Fibroblast of the aortic adventitia (primary cell): ENCODE measurements around the gene WDR7. TPM values are rescaled to one million over a fixed set of nuclear protein-coding genes. Genes with fewer than 3 reads are reported as not detected.

Experiments used
- DNase-seq: peaks from one replicate; pipeline ENCODE4 v3.0.0-alpha.2; 2010; ENCODE audit warnings: low read depth
- H3K4me3 ChIP-seq: 2 replicates; pipeline ENCODE4 v1.5.1; 2011; ENCODE audit warnings: low read depth, mild to moderate bottlenecking, control low read depth, low read length, moderate library complexity
- CTCF ChIP-seq: IDR thresholded peaks from 2 replicates; pipeline ENCODE4 v1.5.1; 2011; ENCODE audit warnings: mild to moderate bottlenecking, low read length, control low read depth, inconsistent platforms; ENCODE audit not compliant: insufficient read depth
- total RNA-seq: library from RNA; depleted of rRNA; stranded (reverse); fragments of >200 nt; gene quantifications from 2 replicates; pipeline ENCODE4 v1.2.3, GENCODE V29; 2012; ENCODE audit warnings: low replicate concordance

WDR7 gene
- total RNA-seq, 1 donor = 24.0 TPM

DNA sequence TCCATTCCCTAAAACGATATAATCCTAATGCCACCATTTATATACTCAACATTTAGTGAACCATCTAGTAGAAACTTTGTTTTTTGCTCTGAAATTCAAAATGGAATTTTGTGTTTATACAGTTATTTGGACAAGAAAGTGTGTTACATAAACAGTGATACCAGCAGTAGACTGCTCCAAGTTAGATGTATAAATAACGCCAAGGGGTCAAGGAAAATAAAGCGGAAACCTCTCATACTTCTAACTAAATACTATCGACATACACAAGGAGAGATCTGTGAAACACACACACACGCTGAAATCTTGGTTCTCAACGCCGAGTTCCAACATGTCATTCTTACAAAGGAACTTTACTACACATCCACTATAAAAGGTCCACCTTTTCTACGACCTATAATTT is 14.0 kb upstream of the WDR7 start:
- TF ChIP-seq CTCF = no peak
- peak overlapping the region; percentile 88 for H3K4me3 ChIP-seq
- DNase-seq = peak; percentile 29

GRCh38 chr18:56637711-56638231 is 13.4 kb upstream of the WDR7 start:
- peak overlapping the region; percentile 88 for H3K4me3 ChIP-seq
- DNase-seq = peak; percentile 9
- TF ChIP-seq CTCF = no peak

DNA sequence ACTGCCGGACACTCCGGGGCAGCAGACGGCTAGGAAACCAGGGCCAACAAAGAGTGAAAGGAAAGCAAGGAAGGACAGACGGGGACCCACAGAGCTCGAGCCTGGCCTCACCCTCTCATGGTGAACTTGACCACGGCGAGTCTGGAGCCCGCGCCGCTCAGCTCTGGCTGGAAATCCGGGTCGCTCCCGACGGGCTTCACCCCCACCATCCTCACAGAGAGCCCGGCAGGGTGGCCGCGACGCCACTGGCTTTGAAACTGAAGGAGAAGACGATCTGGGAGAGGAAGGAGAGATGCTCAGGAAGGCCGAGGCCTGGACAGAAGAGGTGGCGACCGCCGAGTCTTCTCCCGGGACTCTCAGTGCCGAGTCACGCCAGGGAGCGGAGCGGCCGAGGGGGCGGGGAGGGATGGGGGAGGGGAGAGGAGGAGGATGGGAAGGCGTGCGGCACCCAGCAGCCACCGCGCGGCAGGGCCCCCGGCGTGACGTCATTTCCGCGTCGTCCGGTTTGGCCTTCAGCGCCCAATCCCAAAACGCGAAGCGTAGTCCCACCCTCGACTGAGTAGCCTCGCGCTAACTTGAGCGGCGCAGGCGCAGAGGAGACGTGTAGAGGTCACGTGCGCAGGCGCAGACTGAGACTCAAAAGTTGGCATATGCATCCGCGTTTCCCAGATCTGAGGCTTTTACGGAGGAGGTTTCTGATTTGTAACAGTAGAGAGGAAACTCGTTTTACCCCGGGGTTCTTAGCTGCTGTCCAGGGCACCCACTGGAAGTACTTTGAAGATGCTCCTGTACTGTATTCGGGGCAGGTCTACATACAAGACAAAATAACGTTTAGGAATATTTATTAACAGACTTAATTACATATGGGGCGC is 12.7 kb upstream of the WDR7 start, which contains the start of gene TXNL1:
TSS of gene TXNL1 (minus strand) at position 361 of the 872 bp plus-strand sequence. CDS start at position 209, 152 bp downstream.
- TF ChIP-seq CTCF = no peak

DNA sequence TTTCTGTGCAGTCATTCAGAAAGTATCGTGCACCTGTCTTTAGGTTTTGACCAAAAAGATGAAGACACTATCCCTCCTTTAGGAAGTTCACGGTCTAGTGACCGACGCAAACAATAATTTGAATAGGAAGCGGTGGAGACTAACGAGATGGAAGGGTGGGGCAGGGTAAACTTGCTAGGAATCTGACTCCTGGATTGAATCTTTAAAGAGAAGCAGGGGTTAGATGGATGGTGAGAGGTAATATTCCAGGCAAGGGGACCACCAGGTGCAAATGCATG is 12.1 kb upstream of the WDR7 start:
- no peak for DNase-seq
- peak overlapping the region; percentile 64 for H3K4me3 ChIP-seq
- TF ChIP-seq CTCF = no peak

More for the DNA sequence above, 12.7 kb upstream of the WDR7 start, which contains the start of gene TXNL1:
- peak; percentile 99 for DNase-seq
- peak within 1 kb of the TSS; percentile 88 for H3K4me3 ChIP-seq

- H3K4me3 ChIP-seq = no peak overlapping the region
- no peak for DNase-seq
- TF ChIP-seq CTCF = no peak
These were observed 11.6 kb upstream of the WDR7 start for GRCh38 chr18:56639571-56639970.

DNA sequence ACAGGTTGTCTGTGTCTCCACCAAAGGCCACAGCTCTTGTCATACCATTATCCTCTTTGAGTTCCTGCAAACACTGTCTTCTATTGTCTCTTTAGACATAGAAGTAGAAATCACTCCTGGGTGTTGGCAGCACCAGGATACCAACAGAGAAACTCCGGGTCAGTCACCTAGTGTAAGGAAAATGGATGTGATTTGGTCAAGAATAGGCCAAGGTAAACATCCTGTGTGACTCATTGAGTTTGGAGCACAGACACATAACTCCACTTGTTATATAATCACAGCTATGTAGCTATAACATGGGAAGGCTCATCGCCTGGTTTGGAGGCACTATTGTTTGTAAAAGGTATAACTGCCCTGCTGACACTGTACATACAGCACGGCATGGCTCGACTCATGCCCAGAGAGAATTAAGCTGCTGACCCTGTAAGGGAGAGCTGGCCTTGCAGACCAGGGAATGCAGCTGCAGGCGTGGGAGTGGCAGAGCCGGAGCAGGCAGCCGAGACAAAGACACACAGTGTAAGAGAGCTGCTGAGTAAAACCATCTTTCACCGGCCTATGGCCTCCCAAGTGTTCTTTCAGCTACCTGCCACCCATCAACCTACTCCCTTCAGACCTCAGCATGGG is 9.3 kb upstream of the WDR7 start:
- no peak for TF ChIP-seq CTCF
- H3K4me3 ChIP-seq = no peak overlapping the region
- DNase-seq = peak; percentile 70
